Epidermal melanocyte (primary cell): ENCODE data around the gene PLEK2.

Experiments
- DNase-seq: peaks from one replicate; pipeline ENCODE4 v3.0.0; 2011; ENCODE audit warnings: low spot score; ENCODE audit not compliant: insufficient read length

Gene PLEK2

DNA sequence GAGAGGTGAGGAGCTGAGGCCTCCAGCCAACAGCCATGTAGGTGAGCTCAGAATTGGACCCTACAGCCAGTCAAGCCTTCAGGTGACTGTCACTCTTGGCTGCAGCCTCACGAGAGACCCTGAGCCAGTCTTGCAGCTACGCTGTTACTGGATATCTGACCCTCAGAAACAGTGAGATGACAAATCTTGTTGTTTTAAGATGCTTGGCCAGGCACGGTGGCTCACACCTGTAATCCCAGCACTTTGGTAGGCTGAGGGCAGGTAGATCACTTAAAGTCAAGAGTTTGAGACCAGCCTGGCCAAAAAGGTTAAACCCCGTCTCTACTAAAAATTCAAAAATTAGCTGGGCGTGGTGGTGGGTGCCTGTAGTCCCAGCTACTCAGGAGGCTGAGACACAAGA, 6.2 kb downstream of the PLEK2 start:
- DNase-seq: no peak

DNA sequence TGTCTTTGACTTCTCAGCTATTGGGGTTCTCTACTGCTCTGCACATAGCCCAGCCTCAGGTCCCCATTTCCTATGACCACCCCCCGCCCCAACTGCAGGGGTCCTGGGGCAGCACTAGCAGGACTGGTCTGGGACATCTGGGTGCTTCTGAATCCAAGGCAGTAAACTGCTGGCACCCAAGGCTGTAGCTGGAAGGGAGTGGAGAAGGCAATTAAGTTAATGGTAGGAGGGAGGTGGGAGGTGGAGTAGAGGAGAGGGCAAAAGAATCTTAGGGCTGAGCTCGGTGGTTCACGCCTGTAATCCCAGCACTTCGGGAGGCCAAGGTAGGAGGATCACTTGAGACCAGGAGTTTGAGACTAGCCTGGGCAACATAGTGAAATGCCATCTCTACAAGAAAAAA, 11.5 kb downstream of the PLEK2 start:
- DNase-seq: no peak

- DNase-seq: no peak
Observed at GRCh38 chr14:67397536-67397935, 14.4 kb downstream of the PLEK2 start.

- peak; percentile 48 for DNase-seq
Observed at GRCh38 chr14:67396381-67396970, 15.5 kb downstream of the PLEK2 start.

- no peak for DNase-seq
Observed at GRCh38 chr14:67395876-67396189, 16.1 kb downstream of the PLEK2 start.

DNA sequence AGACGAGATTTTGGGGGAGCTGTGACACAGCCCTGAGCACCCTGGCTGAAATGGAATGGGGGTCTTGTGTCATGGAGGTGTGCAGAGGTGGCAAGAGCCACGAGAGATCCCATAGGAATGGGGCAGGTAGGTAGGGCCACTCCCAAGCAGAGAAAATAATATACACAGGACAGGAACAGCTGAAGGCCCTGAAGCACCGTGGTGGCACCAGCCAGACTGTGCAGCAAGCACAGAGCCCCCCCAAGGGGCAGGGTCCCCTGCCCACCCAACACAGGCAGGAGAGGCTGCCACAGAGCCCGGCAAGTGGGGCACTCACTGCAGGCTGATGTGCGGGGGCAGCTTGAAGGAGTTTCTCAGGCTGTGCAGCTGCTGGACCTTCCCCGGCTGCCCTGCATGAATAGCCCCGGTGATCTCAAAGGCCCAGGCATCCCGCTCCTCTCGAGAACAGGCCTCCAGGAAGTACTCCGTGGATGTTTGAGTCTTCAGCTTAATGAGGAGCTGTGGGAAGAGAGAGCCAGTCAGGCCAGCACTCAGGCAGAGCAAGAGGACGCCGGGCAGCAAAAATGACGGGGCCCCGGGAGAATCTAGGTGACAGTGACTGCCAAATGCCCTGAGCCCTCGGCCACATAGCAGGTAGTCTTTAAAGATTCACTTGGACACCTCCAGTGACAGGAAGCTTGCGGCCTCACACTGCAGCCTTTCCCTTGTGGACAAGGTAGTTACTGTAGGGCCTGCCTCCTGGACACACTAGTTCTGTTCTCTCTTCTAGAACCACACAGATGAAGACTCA, 16.7 kb downstream of the PLEK2 start:
- no peak for DNase-seq

- no peak for DNase-seq
Observed at GRCh38 chr14:67393689-67394088, 18.3 kb downstream of the PLEK2 start.

DNA sequence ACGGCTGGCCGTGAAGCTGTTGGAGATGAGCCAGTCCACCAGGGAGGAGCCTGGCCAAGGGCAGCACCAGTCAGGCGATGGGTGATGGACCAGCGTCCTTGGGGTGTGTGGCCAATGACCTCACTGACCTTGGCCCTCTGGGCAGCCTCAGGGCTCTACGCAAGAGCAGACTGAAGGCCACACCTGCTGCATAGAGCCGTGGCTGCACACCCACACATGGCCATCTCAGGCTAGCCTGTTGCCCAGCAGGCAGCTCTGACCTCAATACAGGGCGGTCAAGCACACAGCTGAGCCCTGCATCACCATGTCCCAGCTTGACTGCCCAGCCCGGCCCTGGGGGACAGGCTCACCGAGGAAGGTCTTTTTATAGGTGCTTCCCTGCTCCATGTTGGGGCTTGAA, 19.2 kb downstream of the PLEK2 start:
- DNase-seq: no peak

GRCh38 chr14:67392123-67392522, 19.8 kb downstream of the PLEK2 start:
- no peak for DNase-seq

- no peak for DNase-seq
Observed at GRCh38 chr14:67391268-67391667, 20.7 kb downstream of the PLEK2 start.

DNA sequence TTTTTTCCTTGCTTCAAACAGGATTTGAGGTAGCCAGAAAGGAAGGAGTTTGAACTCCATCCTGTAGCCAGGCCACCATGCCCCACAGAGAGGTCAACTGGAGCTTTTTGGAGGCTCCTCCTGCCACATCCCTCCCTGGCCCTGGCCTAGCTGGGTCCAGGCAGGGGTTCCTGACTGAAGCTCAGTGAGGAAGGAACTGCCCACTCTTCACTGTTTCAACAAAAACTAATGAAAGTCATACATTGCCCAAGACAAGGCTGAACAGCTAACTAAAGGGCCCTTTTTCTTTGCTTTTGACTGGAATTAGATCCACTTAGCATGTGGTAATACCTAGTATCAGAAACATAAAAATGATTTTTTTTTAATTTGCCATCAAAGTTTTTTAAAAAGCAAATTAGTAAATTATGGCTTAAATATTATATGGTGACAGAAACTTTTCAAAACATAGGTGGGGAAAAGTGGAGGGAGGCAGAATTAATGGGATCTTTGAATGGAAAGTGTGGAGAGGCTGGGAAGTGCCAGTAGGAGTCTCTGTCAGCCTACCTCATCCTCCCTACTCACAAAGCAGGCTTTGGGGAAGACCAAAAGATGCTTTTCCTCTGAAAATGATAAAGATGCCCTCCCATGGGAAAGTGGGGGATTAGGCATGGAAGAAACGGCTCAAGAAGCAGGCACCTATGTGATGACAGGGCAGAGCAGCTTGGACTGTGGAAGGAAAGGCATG, 22.0 kb downstream of the PLEK2 start:
- DNase-seq: no peak

- DNase-seq: no peak
Observed at GRCh38 chr14:67389275-67389674, 22.7 kb downstream of the PLEK2 start.

GRCh38 chr14:67387195-67387594, 24.8 kb downstream of the PLEK2 start:
- no peak for DNase-seq

DNA sequence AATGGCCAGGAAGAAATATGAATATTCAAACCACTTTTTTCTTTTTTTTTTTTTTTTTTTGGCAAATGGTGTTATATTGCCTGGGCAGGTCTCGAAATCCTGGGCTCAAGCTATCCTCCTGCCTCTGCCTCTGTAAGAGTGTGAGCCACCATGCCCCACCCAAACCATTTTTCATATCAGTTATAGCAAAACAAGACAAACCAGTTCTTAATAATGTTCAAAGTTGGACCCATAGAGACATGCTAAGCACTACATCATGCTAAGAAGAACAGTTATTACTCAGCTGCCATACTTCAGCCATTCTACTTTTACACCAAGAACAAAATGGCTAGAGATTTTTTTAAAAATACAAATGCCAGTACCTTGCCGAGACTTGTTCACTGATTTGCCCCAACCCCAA, 26.3 kb downstream of the PLEK2 start:
- no peak for DNase-seq

- DNase-seq: no peak
Observed at GRCh38 chr14:67385120-67385519, 26.8 kb downstream of the PLEK2 start.

- no peak for DNase-seq
Observed at GRCh38 chr14:67377916-67378315, 34.0 kb downstream of the PLEK2 start.

- no peak for DNase-seq
Observed at GRCh38 chr14:67373347-67373746, 38.6 kb downstream of the PLEK2 start.

DNA sequence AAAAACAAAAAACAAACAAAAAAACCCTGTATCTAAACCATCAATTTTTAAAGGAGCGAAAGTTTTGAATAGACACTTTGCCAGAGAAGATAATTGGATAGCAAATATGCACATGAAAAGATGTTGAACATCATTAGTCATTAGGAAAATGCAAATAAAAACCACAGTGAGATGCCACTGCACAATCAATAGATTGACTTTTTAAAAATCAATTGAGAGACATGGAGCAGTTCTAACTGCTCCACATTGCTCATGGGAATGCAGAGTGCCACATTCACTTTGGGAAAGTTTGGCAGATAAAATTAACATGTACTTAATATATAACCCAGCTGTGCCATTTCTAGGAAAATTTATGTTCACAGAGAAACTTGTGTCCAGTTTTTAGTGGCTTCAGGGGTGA, 39.1 kb downstream of the PLEK2 start:
- no peak for DNase-seq

GRCh38 chr14:67371247-67372148, 40.5 kb downstream of the PLEK2 start:
- no peak for DNase-seq

GRCh38 chr14:67370830-67371229, 41.1 kb downstream of the PLEK2 start:
- DNase-seq: no peak

DNA sequence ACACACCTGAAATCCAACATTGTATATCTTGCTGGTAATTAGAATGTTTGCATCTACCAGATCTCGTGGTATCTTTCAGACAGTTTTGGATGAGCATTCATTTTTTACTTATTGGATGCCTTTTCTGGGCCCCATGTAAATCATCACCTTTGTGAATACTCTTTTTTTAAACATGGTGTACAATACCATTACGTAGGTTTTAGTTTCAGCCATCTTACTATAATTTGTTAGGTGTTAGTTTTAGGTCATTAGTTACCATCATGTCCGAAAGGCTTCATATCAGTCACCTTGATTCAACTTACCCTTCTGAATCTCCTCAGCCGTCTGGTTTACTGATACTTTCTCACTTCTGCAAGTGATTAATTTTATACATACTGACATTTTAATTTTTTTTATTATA, 46.5 kb downstream of the PLEK2 start:
- DNase-seq: no peak
